H1 (cell line): ENCODE results near the gene RALGAPA2. TPM values are rescaled to one million over a fixed set of nuclear protein-coding genes. Genes with fewer than 3 reads are reported as not detected.

Experiments used
- CTCF ChIA-PET: fragments of 300-600 bp; sonication (Branson Sonifier 250); formaldehyde crosslinking; loops from one replicate; lab custom pipeline; 2021; ENCODE audit not compliant: partially characterized antibody; lab: Charles Lee
- POLR2A ChIA-PET: fragments of 300-600 bp; sonication (Branson Sonifier 250); formaldehyde crosslinking; loops from one replicate; lab custom pipeline; 2021; ENCODE audit warnings: inconsistent platforms; ENCODE audit not compliant: partially characterized antibody; lab: Charles Lee
- DNase-seq, 2 experiments: peaks; one replicate each; pipeline versions ENCODE4 v3.0.0 to v3.0.0-alpha.2; 2010 to 2022; ENCODE audit warnings: low spot score in 2 of 2, low read depth in 1 of 2, mixed read lengths in 1 of 2
- FAIRE-seq: peaks from 2 replicates; lab custom pipeline; 2011; peaks lifted over from hg19 to GRCh38; lab: Jason Lieb, UNC
- H2AFZ ChIP-seq: 2 replicates; pipeline ENCODE4 v1.8.1; 2012; ENCODE audit warnings: low read length, inconsistent platforms
- H2AK5ac ChIP-seq: 2 replicates; pipeline ENCODE4 v1.6.1; 2013; ENCODE audit warnings: low read depth, low read length
- H2BK120ac ChIP-seq: replicated peaks from 2 replicates; pipeline ENCODE3; 2013; ENCODE audit warnings: low read depth, low read length, inconsistent platforms
- H2BK12ac ChIP-seq: 2 replicates; pipeline ENCODE4 v1.6.1; 2013; ENCODE audit warnings: low read depth, low read length
- H2BK15ac ChIP-seq: 2 replicates; pipeline ENCODE4 v1.6.1; 2013; ENCODE audit warnings: low read length
- H2BK20ac ChIP-seq: 2 replicates; pipeline ENCODE4 v1.6.1; 2013; ENCODE audit warnings: low read length
- H2BK5ac ChIP-seq: 2 replicates; pipeline ENCODE4 v1.6.1; 2013; ENCODE audit warnings: low read depth, low read length
- H3K14ac ChIP-seq: 2 replicates; pipeline ENCODE4 v1.6.1; 2013; ENCODE audit warnings: inconsistent platforms; ENCODE audit not compliant: insufficient read length
- H3K18ac ChIP-seq: 2 replicates; pipeline ENCODE4 v1.6.1; 2013; ENCODE audit warnings: low read length; ENCODE audit errors: extremely low read depth
- H3K23ac ChIP-seq: 2 replicates; pipeline ENCODE4 v1.6.1; 2013; ENCODE audit warnings: inconsistent platforms; ENCODE audit not compliant: insufficient read length
- H3K23me2 ChIP-seq: 2 replicates; pipeline ENCODE4 v1.6.1; 2013; ENCODE audit warnings: low read depth, low read length
- H3K27ac ChIP-seq: 2 replicates; pipeline ENCODE4 v1.6.1; 2011; ENCODE audit warnings: low read depth, low read length, inconsistent platforms
- H3K27me3 ChIP-seq, 4 experiments: replicated peaks in 1 of 4; 1 replicate in 1 of 4; 2 replicates in 3 of 4; pipeline versions ENCODE4 v1.6.1 to v1.8.1; 2011 to 2013; ENCODE audit warnings: low read length in 3 of 4, mild to moderate bottlenecking in 3 of 4, inconsistent platforms in 2 of 4, mixed read lengths in 2 of 4, moderate library complexity in 1 of 4; ENCODE audit not compliant: control insufficient read depth in 3 of 4, insufficient read depth in 3 of 4; ENCODE audit errors: extremely low read depth in 1 of 4
- H3K36me3 ChIP-seq, 4 experiments: 2 replicates each; pipeline versions ENCODE4 v1.6.1 to v1.8.1; 2011 to 2013; ENCODE audit warnings: mild to moderate bottlenecking in 4 of 4, low read length in 3 of 4, moderate library complexity in 2 of 4, control low read depth in 1 of 4, inconsistent platforms in 1 of 4; ENCODE audit not compliant: insufficient read depth in 4 of 4, control insufficient read depth in 2 of 4
- H3K4ac ChIP-seq: replicated peaks from 2 replicates; pipeline ENCODE3; 2013; ENCODE audit warnings: low read length, low read depth, mixed read lengths, inconsistent platforms; ENCODE audit not compliant: insufficient read length
- H3K4me1 ChIP-seq, 4 experiments: replicated peaks in 1 of 4; 1 replicate in 1 of 4; 2 replicates in 3 of 4; pipeline versions ENCODE4 v1.6.1 to v1.8.1; 2011 to 2013; ENCODE audit warnings: low read length in 3 of 4, inconsistent platforms in 2 of 4, mixed read lengths in 1 of 4; ENCODE audit not compliant: insufficient read depth in 4 of 4, control insufficient read depth in 3 of 4
- H3K4me2 ChIP-seq, 2 experiments: 2 replicates each; pipeline versions ENCODE4 v1.6.1 to v1.8.1; 2011 to 2013; ENCODE audit warnings: low read depth in 2 of 2, low read length in 2 of 2, control low read depth in 1 of 2, inconsistent platforms in 1 of 2, mild to moderate bottlenecking in 1 of 2; ENCODE audit not compliant: insufficient read depth in 1 of 2
- H3K4me3 ChIP-seq, 4 experiments: fragments of 200-600, 300-600 bp in 1 of 4; sonication (generic), shearing (Covaris generic), sonication (Bioruptor Twin) in 1 of 4; 2 replicates each; pipeline versions ENCODE4 v1.5.1 to v1.8.1; 2011 to 2016; ENCODE audit warnings: low read length in 4 of 4, low read depth in 3 of 4, control low read depth in 2 of 4, inconsistent platforms in 2 of 4, mild to moderate bottlenecking in 2 of 4, mixed read lengths in 1 of 4, moderate library complexity in 1 of 4; ENCODE audit not compliant: insufficient read depth in 2 of 4; ENCODE audit errors: extremely low read depth in 1 of 4
- H3K56ac ChIP-seq: replicated peaks from 2 replicates; pipeline ENCODE3; 2013; ENCODE audit warnings: low read depth, mild to moderate bottlenecking, mixed read lengths, low read length, inconsistent platforms; ENCODE audit not compliant: insufficient read length
- H3K79me1 ChIP-seq: 2 replicates; pipeline ENCODE4 v1.6.1; 2013; ENCODE audit warnings: low read depth, low read length, control low read depth
- H3K79me2 ChIP-seq, 2 experiments: 2 replicates each; pipeline versions ENCODE4 v1.6.1 to v1.8.1; 2012 to 2013; ENCODE audit warnings: low read length in 2 of 2, mild to moderate bottlenecking in 2 of 2, inconsistent platforms in 1 of 2; ENCODE audit not compliant: insufficient read depth in 2 of 2, control insufficient read depth in 1 of 2
- H3K9ac ChIP-seq, 4 experiments: replicated peaks in 1 of 4; 1 replicate in 1 of 4; 2 replicates in 3 of 4; pipeline versions ENCODE4 v1.6.1 to v1.8.1; 2011 to 2013; ENCODE audit warnings: low read depth in 3 of 4, low read length in 3 of 4, control low read depth in 2 of 4, mild to moderate bottlenecking in 2 of 4, moderate library complexity in 2 of 4, inconsistent platforms in 1 of 4; ENCODE audit errors: extremely low read depth in 1 of 4
- H3K9me3 ChIP-seq, 2 experiments: 2 replicates each; pipeline versions ENCODE4 v1.6.1 to v1.8.1; 2012 to 2013; ENCODE audit warnings: mild to moderate bottlenecking in 2 of 2, moderate library complexity in 2 of 2, control low read depth in 1 of 2, inconsistent platforms in 1 of 2, low read depth in 1 of 2, low read length in 1 of 2, mixed read lengths in 1 of 2; ENCODE audit not compliant: insufficient read depth in 2 of 2
- H4K20me1 ChIP-seq, 2 experiments: replicated peaks in 1 of 2; 2 replicates each; pipeline versions ENCODE3 to v1.8.1; 2011 to 2013; ENCODE audit warnings: inconsistent platforms in 2 of 2, low read length in 2 of 2, mild to moderate bottlenecking in 1 of 2; ENCODE audit not compliant: insufficient read depth in 2 of 2, control insufficient read depth in 1 of 2
- H4K5ac ChIP-seq: 2 replicates; pipeline ENCODE4 v1.6.1; 2013; ENCODE audit warnings: low read length, low read depth, mixed read lengths, inconsistent platforms; ENCODE audit not compliant: insufficient read length
- H4K8ac ChIP-seq: 2 replicates; pipeline ENCODE4 v1.8.0; 2013; ENCODE audit warnings: mild to moderate bottlenecking, moderate library complexity, low read length, inconsistent platforms; ENCODE audit not compliant: insufficient read depth; ENCODE audit errors: extremely low read depth
- H4K91ac ChIP-seq: replicated peaks from 2 replicates; pipeline ENCODE3; 2013; ENCODE audit warnings: low read length, mixed read lengths, inconsistent platforms; ENCODE audit not compliant: insufficient read length
- FOSL1 ChIP-seq: IDR thresholded peaks from 2 replicates; pipeline ENCODE4 v1.6.1; 2011; ENCODE audit warnings: mild to moderate bottlenecking, low read depth, low read length, moderate library complexity; ENCODE audit not compliant: insufficient read depth
- SIRT6 ChIP-seq: IDR thresholded peaks from one replicate; pipeline ENCODE4 v1.7.1; 2012; ENCODE audit warnings: low read length, inconsistent platforms
- SP1 ChIP-seq: IDR thresholded peaks from 2 replicates; pipeline ENCODE4 v1.6.1; 2011; ENCODE audit warnings: low read depth, low read length
- WGBS, 2 experiments: shearing (Covaris generic) in 1 of 2; methylation state at CpG; one replicate each; pipeline versions ENCODE4 v1.1.6 to v1.1.7; 2013 to 2015; ENCODE audit warnings: low lambda C conversion rate in 2 of 2, mixed read lengths in 2 of 2, inconsistent platforms in 1 of 2, low coverage in 1 of 2, missing lambda C conversion rate in 1 of 2; ENCODE audit not compliant: insufficient replicate concordance in 2 of 2, insufficient coverage in 1 of 2, insufficient read length in 1 of 2; ENCODE audit errors: extremely low coverage in 1 of 2, missing lambda C conversion rate in 1 of 2; 5-methylcytosine and 5-hydroxymethylcytosine counted together
- polyA plus RNA-seq, 7 experiments: library from polyadenylated mRNA; depleted of rRNA in 3 of 7; stranded (reverse) in 5 of 7; unstranded in 2 of 7; fragments of >200 nt in 5 of 7; fragments of 200-250 nt in 2 of 7; gene quantifications; 1 replicate in 5 of 7; 2 replicates in 1 of 7; 4 replicates in 1 of 7; pipeline versions ENCODE4 v1.2.1 to v1.2.3, GENCODE V29; 2011 to 2013; ENCODE audit warnings: missing spikeins in 2 of 7, mixed read lengths in 2 of 7
- total RNA-seq: library from RNA; stranded (reverse); fragmentation: NEBNext Ultra II Directional; extraction: Animal tissue kit (Norgen Biotek cat#: 25700); gene quantifications from 2 replicates; pipeline ENCODE4 v1.2.1, GENCODE V29; 2021

Gene RALGAPA2
- total and polyA plus RNA-seq, 2 of the 8 experiments (the other 6 are each of a cell fraction or from before 2014, with no cell fraction given), result 5.1 to 25.5 TPM

GRCh38 chr20:20524756-20525155 lies 187.7 kb downstream of the RALGAPA2 start:
- Histone ChIP-seq H3K4me3 (no peak overlapping the region), H4K20me1 (peaks cover 2 to 3% of the 10 kb centered on the region in 2 experiments), H3K9ac (no peak overlapping the region), H2AFZ (no peak overlapping the region), H3K23ac (no peak overlapping the region), H3K23me2 (no peaks in the 10 kb centered on the region), H4K91ac (no peak overlapping the region), H4K5ac (no peak overlapping the region), H3K36me3 (0 out of 8 replicates have a peak, but pooled peaks cover 0 to 3% (median 0%) of the 10 kb centered on the region in 4 experiments), H2BK120ac (no peak overlapping the region), H4K8ac (no peak overlapping the region), H3K4me1 (no peaks in the 10 kb centered on the region), H3K4ac (no peak overlapping the region), H3K14ac (no peak overlapping the region), H3K4me2 (no peak overlapping the region), H2BK12ac (no peak overlapping the region), H3K9me3 (no peaks in the 10 kb centered on the region), H3K79me2 (no peaks in the 10 kb centered on the region), H3K79me1 (no peaks in the 10 kb centered on the region), H3K18ac (no peak overlapping the region), H2BK15ac (no peak overlapping the region), H3K27me3 (no peaks in the 10 kb centered on the region), H3K56ac (no peak overlapping the region), H3K27ac (no peak overlapping the region), H2BK5ac (no peak overlapping the region), H2BK20ac (no peak overlapping the region), H2AK5ac (no peak overlapping the region)
- FAIRE-seq (no peak), DNase-seq (no peak)
- POLR2A ChIA-PET, result no interaction called here
- WGBS, 2 experiments, result 92% methylated on average over 2 of the region's 2 CpGs; no CpG with 5 or more reads in 1 of the 2 experiments
- CTCF ChIA-PET, result interaction anchor here (1.6 kb wide), 1 partner anchor 69 kb away, joined by 4 read pairs; no protein-coding TSS in a partner anchor
- TF ChIP-seq SIRT6, result no peak
- TF ChIP-seq SP1, result no peak
- no peak for TF ChIP-seq FOSL1
